Activated B cell treated with CpG ODN at 0.5 μM for 24 hours (primary cell): ENCODE data around the gene RASEF. TPM values are rescaled to one million over a fixed set of nuclear protein-coding genes. Genes with fewer than 3 reads are reported as not detected.
"Not testable (repeated sequence)": the region's sequence is repeated elsewhere in the genome, so short reads cannot be mapped to it uniquely, and the experiment has no call there.

Experiments used
- ATAC-seq: fragments of 200-7000 bp; cut with Tn5 transposase; one replicate; pipeline ENCODE4 v1.10.0; 2021; ENCODE audit warnings: low read depth, mild to moderate bottlenecking, moderate library complexity
- CTCF ChIA-PET: fragments of 350-600 bp; sonication (Branson Sonifier 250); formaldehyde crosslinking; loops from one replicate; lab custom pipeline; 2021; ENCODE audit warnings: antibody characterized with exemption; lab: Charles Lee
- POLR2A ChIA-PET: fragments of 350-600 bp; sonication (Branson Sonifier 250); formaldehyde crosslinking; loops from one replicate; lab custom pipeline; 2021; ENCODE audit warnings: antibody characterized with exemption; lab: Charles Lee
- DNase-seq: peaks from one replicate; pipeline ENCODE4 v3.0.0; 2022
- H3K27ac Mint-ChIP-seq: one replicate; pipeline ENCODE4 v1.8.0; 2020; ENCODE audit warnings: mixed read lengths
- H3K27me3 Mint-ChIP-seq: one replicate; pipeline ENCODE4 v1.8.0; 2021; ENCODE audit warnings: mixed read lengths
- H3K36me3 Mint-ChIP-seq: one replicate; pipeline ENCODE4 v1.8.0; 2021; ENCODE audit warnings: low read depth, mixed read lengths
- H3K4me1 Mint-ChIP-seq: one replicate; pipeline ENCODE4 v1.8.0; 2021; ENCODE audit warnings: mixed read lengths
- H3K4me3 Mint-ChIP-seq: one replicate; pipeline ENCODE4 v1.8.0; 2020; ENCODE audit warnings: mild to moderate bottlenecking, mixed read lengths
- H3K9me3 Mint-ChIP-seq: one replicate; pipeline ENCODE4 v1.8.0; 2020; ENCODE audit warnings: mixed read lengths
- CTCF ChIP-seq: fragments of 200-600 bp; IDR thresholded peaks from one replicate; pipeline ENCODE4 v1.8.0; 2022; ENCODE audit warnings: antibody characterized with exemption, mild to moderate bottlenecking
- intact Hi-C: fragments of 100-400 bp; cut with micrococcal nuclease; formaldehyde crosslinking; loops from one replicate; pipeline ENCODE4 v1.15.1; 2024
- total RNA-seq: library from RNA; stranded (reverse); gene quantifications from 2 replicates; pipeline ENCODE4 v1.2.3, GENCODE V29; 2022

The RASEF gene
- total RNA-seq, 1 donor from 2014 or later: not detected

- H3K4me3 Mint-ChIP-seq: no peak overlapping the region
- POLR2A ChIA-PET: no interaction called here
- no peak for TF ChIP-seq CTCF
Measured at GRCh38 chr9:82940376-82940775, 122.6 kb downstream of the RASEF start.

GRCh38 chr9:82939451-82939850 lies 123.5 kb downstream of the RASEF start:
- DNase-seq (no peak), ATAC-seq (no peak)
- ChIA-PET CTCF (no interaction called here), POLR2A (no interaction called here)
- Mint-ChIP-seq H3K27ac (no peak overlapping the region), H3K36me3 (no peaks in the 10 kb centered on the region), H3K27me3 (no peaks in the 10 kb centered on the region), H3K4me3 (no peak overlapping the region), H3K4me1 (no peaks in the 10 kb centered on the region), H3K9me3 (no peaks in the 10 kb centered on the region)
- no peak for TF ChIP-seq CTCF
- intact Hi-C loops: no loop called here

More at GRCh38 chr9:82940376-82940775, 122.6 kb downstream of the RASEF start:
- Mint-ChIP-seq H3K27me3 (no peaks in the 10 kb centered on the region), H3K9me3 (no peaks in the 10 kb centered on the region), H3K4me1 (no peaks in the 10 kb centered on the region), H3K27ac (no peak overlapping the region), H3K36me3 (no peaks in the 10 kb centered on the region)
- ATAC-seq: no peak
- DNase-seq: no peak
- intact Hi-C loops: no loop called here
- CTCF ChIA-PET: no interaction called here

- no peak for ATAC-seq
Measured at GRCh38 chr9:82938426-82939218, 124.3 kb downstream of the RASEF start.

GRCh38 chr9:82936561-82936960 lies 126.4 kb downstream of the RASEF start:
- H3K27ac Mint-ChIP-seq, H3K27me3 Mint-ChIP-seq, CTCF ChIA-PET, POLR2A ChIA-PET, DNase-seq, H3K4me1 Mint-ChIP-seq, H3K36me3 Mint-ChIP-seq, H3K9me3 Mint-ChIP-seq, H3K4me3 Mint-ChIP-seq, intact Hi-C loops, ATAC-seq: not testable (repeated sequence)

More at GRCh38 chr9:82938426-82939218, 124.3 kb downstream of the RASEF start:
- CTCF ChIA-PET: no interaction called here
- no peaks in the 10 kb centered on the region for H3K36me3 Mint-ChIP-seq
- H3K9me3 Mint-ChIP-seq: no peaks in the 10 kb centered on the region
- no peak for TF ChIP-seq CTCF
- H3K27ac Mint-ChIP-seq: no peak overlapping the region
- DNase-seq: no peak
- H3K4me1 Mint-ChIP-seq: no peaks in the 10 kb centered on the region
- H3K27me3 Mint-ChIP-seq: no peaks in the 10 kb centered on the region
- H3K4me3 Mint-ChIP-seq: no peak overlapping the region
- POLR2A ChIA-PET: no interaction called here
- intact Hi-C loops: no loop called here

- Mint-ChIP-seq H3K27ac (no peak overlapping the region), H3K4me3 (no peak overlapping the region), H3K27me3 (no peaks in the 10 kb centered on the region), H3K4me1 (no peaks in the 10 kb centered on the region), H3K36me3 (no peaks in the 10 kb centered on the region), H3K9me3 (no peaks in the 10 kb centered on the region)
- intact Hi-C loops: no loop called here
- ATAC-seq (no peak), DNase-seq (no peak)
- POLR2A ChIA-PET: no interaction called here
- TF ChIP-seq CTCF: no peak
- CTCF ChIA-PET: no interaction called here
Measured at GRCh38 chr9:82934949-82935348, 128.0 kb downstream of the RASEF start.

GRCh38 chr9:82934025-82934424 lies 128.9 kb downstream of the RASEF start:
- POLR2A ChIA-PET, H3K27ac Mint-ChIP-seq, DNase-seq, H3K4me1 Mint-ChIP-seq, H3K36me3 Mint-ChIP-seq, H3K27me3 Mint-ChIP-seq, ATAC-seq, H3K9me3 Mint-ChIP-seq, CTCF ChIA-PET, H3K4me3 Mint-ChIP-seq, intact Hi-C loops: not testable (repeated sequence)
